Smooth muscle cell (in vitro differentiated cells): ENCODE results near the gene CPTP. TPM values are rescaled to one million over a fixed set of nuclear protein-coding genes. Genes with fewer than 3 reads are reported as not detected.

ENCODE experiments used
- DNase-seq: peaks from one replicate; lab custom pipeline; 2025; ENCODE audit not compliant: unreplicated experiment; lab: John Stamatoyannopoulos, UW
- H2AFZ ChIP-seq: fragments of 200-600 bp; sonication (generic); 2 replicates; pipeline ENCODE4 v1.6.0; 2016; ENCODE audit warnings: antibody characterized with exemption, low read depth, mild to moderate bottlenecking
- H3F3A ChIP-seq: fragments of 200-600 bp; sonication (generic); 2 replicates; pipeline ENCODE4 v1.6.0; 2017; ENCODE audit warnings: antibody characterized with exemption, low read depth
- H3K27ac ChIP-seq: fragments of 200-600 bp; sonication (generic); 2 replicates; pipeline ENCODE4 v1.5.1; 2016; ENCODE audit warnings: low read depth, mild to moderate bottlenecking
- H3K27me3 ChIP-seq: fragments of 200-600 bp; sonication (generic); 2 replicates; pipeline ENCODE4 v1.6.1; 2016; ENCODE audit warnings: low read depth, mild to moderate bottlenecking
- H3K36me3 ChIP-seq: fragments of 200-600 bp; sonication (generic); 2 replicates; pipeline ENCODE4 v1.5.1; 2016; ENCODE audit warnings: low read depth
- H3K4me1 ChIP-seq: fragments of 200-600 bp; sonication (generic); 2 replicates; pipeline ENCODE4 v1.5.1; 2016; ENCODE audit warnings: low read depth
- H3K4me2 ChIP-seq: fragments of 200-600 bp; sonication (generic); 2 replicates; pipeline ENCODE4 v1.6.0; 2016; ENCODE audit warnings: mild to moderate bottlenecking
- H3K4me3 ChIP-seq: fragments of 200-600 bp; sonication (generic); 2 replicates; pipeline ENCODE4 v1.5.1; 2016; ENCODE audit warnings: mild to moderate bottlenecking
- H3K79me2 ChIP-seq: fragments of 200-600 bp; sonication (generic); 2 replicates; pipeline ENCODE4 v1.6.0; 2016; ENCODE audit warnings: low read depth, mild to moderate bottlenecking
- H3K9ac ChIP-seq: fragments of 200-600 bp; sonication (generic); 2 replicates; pipeline ENCODE4 v1.6.0; 2016; ENCODE audit warnings: low read depth
- H3K9me3 ChIP-seq: fragments of 200-600 bp; sonication (generic); replicated peaks from 2 replicates; pipeline ENCODE4 v1.5.1; 2016; ENCODE audit warnings: low read depth
- H4K20me1 ChIP-seq: fragments of 200-600 bp; sonication (generic); 2 replicates; pipeline ENCODE4 v1.6.0; 2016; ENCODE audit warnings: low read depth
- CTCF ChIP-seq: fragments of 200-600 bp; sonication (generic); IDR thresholded peaks from 2 replicates; pipeline ENCODE4 v1.5.1; 2017; ENCODE audit warnings: borderline replicate concordance, mild to moderate bottlenecking, antibody characterized with exemption; ENCODE audit not compliant: insufficient read depth, poor library complexity, severe bottlenecking
- WGBS: methylation state at CpG from one replicate; pipeline ENCODE4 v1.1.7; 2016; ENCODE audit warnings: low lambda C conversion rate; 5-methylcytosine and 5-hydroxymethylcytosine counted together
- polyA plus RNA-seq: library from polyadenylated mRNA; unstranded; fragments of >200 nt; fragmentation: Nextera tagmentation; extraction: Ambion mirVana; gene quantifications from 2 replicates; pipeline ENCODE4 v1.2.1, GENCODE V29; 2016
- total RNA-seq: library from RNA; depleted of rRNA; stranded (reverse); fragments of >200 nt; gene quantifications from 2 replicates; pipeline ENCODE4 v1.2.3, GENCODE V29; 2014

Gene CPTP
- total and polyA plus RNA-seq, 2 experiments from 2014 or later: 16.2 to 34.3 TPM

GRCh38 chr1:1331068-1331965 is 6.7 kb downstream of the CPTP start, which contains the start of gene TAS1R3:
TSS of gene TAS1R3 (plus strand) at chr1:1331280. CDS start at chr1:1331346, 66 bp downstream.
- WGBS: 88% methylated on average over 36 of the region's 41 CpGs
- TF ChIP-seq CTCF: no peak
- Histone ChIP-seq H2AFZ (no peak within 1 kb of the TSS), H3K4me2 (peak within 1 kb of the TSS; percentile 72), H3K9ac (no peak within 1 kb of the TSS), H3K79me2 (peaks cover 8% of the 10 kb centered on the region), H4K20me1 (peaks cover 24% of the 10 kb centered on the region), H3F3A (no peaks in the 10 kb centered on the region), H3K4me3 (no peak within 1 kb of the TSS), H3K36me3 (no peaks in the 10 kb centered on the region), H3K27me3 (no peaks in the 10 kb centered on the region), H3K27ac (no peak within 1 kb of the TSS), H3K4me1 (peaks cover 7% of the 10 kb centered on the region), H3K9me3 (no peaks in the 10 kb centered on the region)
- DNase-seq: no peak

DNA sequence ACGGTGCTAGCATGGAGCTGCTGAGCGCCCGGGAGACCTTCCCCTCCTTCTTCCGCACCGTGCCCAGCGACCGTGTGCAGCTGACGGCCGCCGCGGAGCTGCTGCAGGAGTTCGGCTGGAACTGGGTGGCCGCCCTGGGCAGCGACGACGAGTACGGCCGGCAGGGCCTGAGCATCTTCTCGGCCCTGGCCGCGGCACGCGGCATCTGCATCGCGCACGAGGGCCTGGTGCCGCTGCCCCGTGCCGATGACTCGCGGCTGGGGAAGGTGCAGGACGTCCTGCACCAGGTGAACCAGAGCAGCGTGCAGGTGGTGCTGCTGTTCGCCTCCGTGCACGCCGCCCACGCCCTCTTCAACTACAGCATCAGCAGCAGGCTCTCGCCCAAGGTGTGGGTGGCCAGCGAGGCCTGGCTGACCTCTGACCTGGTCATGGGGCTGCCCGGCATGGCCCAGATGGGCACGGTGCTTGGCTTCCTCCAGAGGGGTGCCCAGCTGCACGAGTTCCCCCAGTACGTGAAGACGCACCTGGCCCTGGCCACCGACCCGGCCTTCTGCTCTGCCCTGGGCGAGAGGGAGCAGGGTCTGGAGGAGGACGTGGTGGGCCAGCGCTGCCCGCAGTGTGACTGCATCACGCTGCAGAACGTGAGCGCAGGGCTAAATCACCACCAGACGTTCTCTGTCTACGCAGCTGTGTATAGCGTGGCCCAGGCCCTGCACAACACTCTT is 7.6 kb downstream of the CPTP start:
- Histone ChIP-seq H3K4me2 (no peak overlapping the region), H3K4me3 (no peak overlapping the region), H3K79me2 (no peaks in the 10 kb centered on the region), H3K27me3 (no peaks in the 10 kb centered on the region), H3F3A (no peaks in the 10 kb centered on the region), H3K36me3 (no peaks in the 10 kb centered on the region), H3K4me1 (peaks cover 7% of the 10 kb centered on the region), H4K20me1 (peaks cover 16% of the 10 kb centered on the region), H3K9me3 (no peaks in the 10 kb centered on the region), H3K27ac (no peak overlapping the region), H2AFZ (no peak overlapping the region), H3K9ac (no peak overlapping the region)
- DNase-seq: no peak
- no peak for TF ChIP-seq CTCF
- 93% methylated on average over 51 of the region's 57 CpGs for WGBS

GRCh38 chr1:1332774-1333480 is 8.3 kb downstream of the CPTP start:
- no peaks in the 10 kb centered on the region for H3K27me3 ChIP-seq
- no peak overlapping the region for H3K4me2 ChIP-seq
- DNase-seq: no peak
- 89% methylated on average over 39 of the region's 48 CpGs for WGBS
- H3K4me3 ChIP-seq: no peak overlapping the region
- no peaks in the 10 kb centered on the region for H3K36me3 ChIP-seq
- TF ChIP-seq CTCF: no peak
- H3K79me2 ChIP-seq: no peaks in the 10 kb centered on the region
- no peak overlapping the region for H3K9ac ChIP-seq
- H3K27ac ChIP-seq: no peak overlapping the region
- no peaks in the 10 kb centered on the region for H3K9me3 ChIP-seq
- H3F3A ChIP-seq: no peaks in the 10 kb centered on the region
- peaks cover 7% of the 10 kb centered on the region for H3K4me1 ChIP-seq
- H2AFZ ChIP-seq: no peak overlapping the region
- peaks cover 16% of the 10 kb centered on the region for H4K20me1 ChIP-seq
